CD4-positive, alpha-beta T cell (primary cell): ENCODE measurements around the gene DNAJC13. TPM values are rescaled to one million over a fixed set of nuclear protein-coding genes. Genes with fewer than 3 reads are reported as not detected.

Source experiments
- ATAC-seq: fragments of 200-7000 bp; cut with Tn5 transposase; one replicate; pipeline ENCODE4 v1.10.0; 2022; ENCODE audit warnings: mild to moderate bottlenecking; ENCODE audit not compliant: poor library complexity
- CTCF ChIA-PET: fragments of 350-600 bp; sonication (Branson Sonifier 250); formaldehyde crosslinking; loops from one replicate; lab custom pipeline; 2021; ENCODE audit warnings: antibody characterized with exemption, inconsistent platforms; lab: Charles Lee
- POLR2A ChIA-PET: fragments of 350-600 bp; sonication (Branson Sonifier 250); formaldehyde crosslinking; loops from one replicate; lab custom pipeline; 2021; ENCODE audit warnings: antibody characterized with exemption, inconsistent platforms; lab: Charles Lee
- DNase-seq, 14 experiments: peaks; one replicate each; pipeline ENCODE4 v3.0.0-alpha.2; 2013 to 2020; ENCODE audit warnings: mixed read lengths in 2 of 14
- H3K27ac ChIP-seq, 2 donors: one replicate each; pipeline versions ENCODE4 v1.5.1 to v1.7.0; 2013; ENCODE audit warnings: low read length in 2 of 2, low read depth in 1 of 2, mild to moderate bottlenecking in 1 of 2
- H3K27me3 ChIP-seq, 2 experiments: 1 replicate in 1 of 2; 2 replicates in 1 of 2; pipeline versions ENCODE4 v1.6.1 to v1.7.0; 2013; ENCODE audit warnings: low read length in 2 of 2, control low read depth in 1 of 2, mild to moderate bottlenecking in 1 of 2, moderate library complexity in 1 of 2; ENCODE audit not compliant: insufficient read depth in 2 of 2, control insufficient read depth in 1 of 2
- H3K36me3 ChIP-seq: one replicate; pipeline ENCODE4 v1.6.1; 2013; ENCODE audit warnings: low read length, control low read depth; ENCODE audit not compliant: insufficient read depth
- H3K4me1 ChIP-seq: one replicate; pipeline ENCODE4 v1.6.1; 2013; ENCODE audit warnings: low read length, control low read depth; ENCODE audit not compliant: insufficient read depth
- H3K4me3 ChIP-seq: one replicate; pipeline ENCODE4 v1.5.1; 2013; ENCODE audit warnings: mild to moderate bottlenecking, low read length, moderate library complexity
- H3K9me3 ChIP-seq, 2 experiments: 1 replicate in 1 of 2; 2 replicates in 1 of 2; pipeline versions ENCODE4 v1.6.1 to v1.7.0; 2013; ENCODE audit warnings: low read length in 2 of 2, mild to moderate bottlenecking in 2 of 2, control low read depth in 1 of 2, moderate library complexity in 1 of 2; ENCODE audit not compliant: control insufficient read depth in 1 of 2, insufficient read depth in 1 of 2
- H3K27ac Mint-ChIP-seq: one replicate; pipeline ENCODE4 v1.8.0; 2020; ENCODE audit warnings: mixed read lengths
- H3K27me3 Mint-ChIP-seq: one replicate; pipeline ENCODE4 v1.8.0; 2021; ENCODE audit warnings: mixed read lengths
- H3K36me3 Mint-ChIP-seq: one replicate; pipeline ENCODE4 v1.8.0; 2021; ENCODE audit warnings: low read depth, mixed read lengths
- H3K4me1 Mint-ChIP-seq: one replicate; pipeline ENCODE4 v1.8.0; 2021; ENCODE audit warnings: low read depth, mixed read lengths
- H3K4me3 Mint-ChIP-seq: one replicate; pipeline ENCODE4 v1.8.0; 2020; ENCODE audit warnings: mild to moderate bottlenecking, mixed read lengths
- H3K9me3 Mint-ChIP-seq: one replicate; pipeline ENCODE4 v1.8.0; 2020; ENCODE audit warnings: mixed read lengths
- CTCF ChIP-seq: fragments of 200-600 bp; IDR thresholded peaks from one replicate; pipeline ENCODE4 v1.8.0; 2022; ENCODE audit warnings: antibody characterized with exemption, mild to moderate bottlenecking
- intact Hi-C, 2 experiments: fragments of 100-400 bp; cut with DNase I in 1 of 2; cut with micrococcal nuclease in 1 of 2; formaldehyde crosslinking; loops; one replicate each; pipeline versions ENCODE4 v1.15.1 to v1.9.0; 2023 to 2025; cut with DNase I, micrococcal nuclease
- total RNA-seq, 174 experiments: library from RNA in 2 of 174; stranded (reverse) in 2 of 174; gene quantifications; one replicate each; pipeline ENCODE4 v1.2.3 and lab custom pipeline; 2021 to 2026

The DNAJC13 gene
- total RNA-seq, 2 experiments from 2014 or later: 13.5 to 14.3 TPM

GRCh38 chr3:132381348-132381944 is 35.9 kb upstream of the DNAJC13 start:
- ChIA-PET CTCF (no interaction called here), POLR2A (no interaction called here)
- Histone ChIP-seq H3K4me3 (no peak overlapping the region), H3K27ac (no peak overlapping the region), H3K36me3 (no peaks in the 10 kb centered on the region), H3K4me1 (no peaks in the 10 kb centered on the region), H3K27me3 (peaks cover 0 to 3% of the 10 kb centered on the region in 2 experiments), H3K9me3 (peaks cover 0 to 12% of the 10 kb centered on the region in 2 experiments)
- intact Hi-C loops: no loop called here
- H3K4me1 Mint-ChIP-seq: no peaks in the 10 kb centered on the region
- no peaks in the 10 kb centered on the region for H3K9me3 Mint-ChIP-seq
- no peak for ATAC-seq
- H3K4me3 Mint-ChIP-seq: no peak overlapping the region
- H3K27me3 Mint-ChIP-seq: peaks cover 43% of the 10 kb centered on the region
- no peak overlapping the region for H3K27ac Mint-ChIP-seq
- no peak for TF ChIP-seq CTCF
- no peak for DNase-seq
- H3K36me3 Mint-ChIP-seq: no peaks in the 10 kb centered on the region

GRCh38 chr3:132382267-132382666 is 35.0 kb upstream of the DNAJC13 start:
- ATAC-seq (no peak), DNase-seq (no peak)
- POLR2A ChIA-PET: no interaction called here
- Histone ChIP-seq H3K27me3 (peaks cover 0 to 3% of the 10 kb centered on the region in 2 experiments), H3K4me3 (no peak overlapping the region), H3K4me1 (no peaks in the 10 kb centered on the region), H3K9me3 (peaks cover 0 to 12% of the 10 kb centered on the region in 2 experiments), H3K36me3 (no peaks in the 10 kb centered on the region), H3K27ac (no peak overlapping the region)
- Mint-ChIP-seq H3K4me1 (no peaks in the 10 kb centered on the region), H3K27me3 (peaks cover 40% of the 10 kb centered on the region), H3K9me3 (no peaks in the 10 kb centered on the region), H3K4me3 (no peak overlapping the region), H3K36me3 (no peaks in the 10 kb centered on the region), H3K27ac (no peak overlapping the region)
- CTCF ChIA-PET: no interaction called here
- TF ChIP-seq CTCF: no peak
- intact Hi-C loops: no loop called here

GRCh38 chr3:132382688-132383194 is 34.6 kb upstream of the DNAJC13 start:
- Histone ChIP-seq H3K36me3 (no peaks in the 10 kb centered on the region), H3K9me3 (peaks cover 0 to 12% of the 10 kb centered on the region in 2 experiments), H3K4me1 (no peaks in the 10 kb centered on the region), H3K27ac (no peak overlapping the region), H3K27me3 (peaks cover 0 to 3% of the 10 kb centered on the region in 2 experiments), H3K4me3 (no peak overlapping the region)
- H3K4me3 Mint-ChIP-seq: no peak overlapping the region
- ChIA-PET CTCF (no interaction called here), POLR2A (no interaction called here)
- no peak for TF ChIP-seq CTCF
- H3K9me3 Mint-ChIP-seq: no peaks in the 10 kb centered on the region
- intact Hi-C loops: no loop called here
- H3K27me3 Mint-ChIP-seq: peaks cover 35% of the 10 kb centered on the region
- no peak for ATAC-seq
- no peaks in the 10 kb centered on the region for H3K4me1 Mint-ChIP-seq
- no peaks in the 10 kb centered on the region for H3K36me3 Mint-ChIP-seq
- no peak overlapping the region for H3K27ac Mint-ChIP-seq
- no peak for DNase-seq
